ENCODE data around the gene SLC15A4. TPM values are rescaled to one million over a fixed set of nuclear protein-coding genes. Genes with fewer than 3 reads are reported as not detected.

Gene SLC15A4
- total RNA-seq, 1 experiment from 2014 or later: 20.6 TPM

- no peaks in the 10 kb centered on the region for H4K20me1 ChIP-seq (ENCODE audit: insufficient read depth)
- CTCF ChIA-PET: no interaction called here
- intact Hi-C loops (cut with micrococcal nuclease): no loop called here
These were observed 25.0 kb downstream of the SLC15A4 start for GRCh38 chr12:128798571-128799341.

More at GRCh38 chr12:128798571-128799341, 25.0 kb downstream of the SLC15A4 start:
- Histone ChIP-seq H3K9me3 (ENCODE audit: control insufficient read depth in 1 of 2, insufficient read depth in 1 of 2, low read depth in 1 of 2, low read length in 2 of 2) (no peaks in the 10 kb centered on the region), H3K4me3 (replicated peaks in 1 of 2; ENCODE audit: low read depth in 1 of 2, low read length in 2 of 2) (no peak overlapping the region), H3K9me2 (ENCODE audit: insufficient read depth) (no peaks in the 10 kb centered on the region), H3K9ac (ENCODE audit: low read length) (no peak overlapping the region), H3K27me3 (ENCODE audit: insufficient read depth, low read length) (no peaks in the 10 kb centered on the region), H3K4me2 (ENCODE audit: low read length) (no peak overlapping the region), H3K36me3 (ENCODE audit: control insufficient read depth in 1 of 2, insufficient read depth in 2 of 2, low read length in 2 of 2) (peaks cover 18 to 32% of the 10 kb centered on the region in 2 experiments), H3K27ac (ENCODE audit: low read depth, low read length) (no peak overlapping the region), H2AFZ (ENCODE audit: low read depth, low read length, poor library complexity, severe bottlenecking) (no peak overlapping the region), H3K79me2 (ENCODE audit: insufficient read depth, low read length) (peaks cover 26% of the 10 kb centered on the region), H3K4me1 (ENCODE audit: control insufficient read depth in 1 of 2, insufficient read depth in 2 of 2, low read length in 2 of 2) (no peaks in the 10 kb centered on the region)
- BruUV-seq (replicated peaks): no TSS peak
- TF ChIP-seq CTCF (IDR thresholded peaks at IDR 0.05 in 2 of 3, conservative IDR thresholded peaks at IDR 0.05 in 1 of 3; ENCODE audit: borderline replicate concordance in 1 of 3, insufficient read depth in 1 of 3, low read depth in 2 of 3, low read length in 2 of 3) (peak in 1 of 3 experiments; percentile 32; a peak in 3 of 6 replicates), CBX3 (IDR thresholded peaks at IDR 0.05; ENCODE audit: low read depth) (no peak)
- ATAC-seq (no peak), DNase-seq (ENCODE audit: low read depth, low spot score) (no peak)
- RAD21 ChIA-PET (ENCODE audit: low non-redundant PET in 1 of 2, low total read pairs in 2 of 2, uncharacterized antibody in 2 of 2, unreplicated experiment in 2 of 2): no interaction called here
- POLR2A ChIA-PET: no interaction called here
